GM19463 (cell line): ENCODE data around the gene CLEC1A.
"Not testable (repeated sequence)": the region's sequence is repeated elsewhere in the genome, so short reads cannot be mapped to it uniquely, and the experiment has no call there.

Experiments
- ATAC-seq: cut with Tn5 transposase; IDR thresholded peaks from one replicate; pipeline ENCODE4 v1.9.1; 2021; ENCODE audit warnings: mild to moderate bottlenecking, moderate library complexity; ENCODE audit not compliant: unreplicated experiment

CLEC1A gene

DNA sequence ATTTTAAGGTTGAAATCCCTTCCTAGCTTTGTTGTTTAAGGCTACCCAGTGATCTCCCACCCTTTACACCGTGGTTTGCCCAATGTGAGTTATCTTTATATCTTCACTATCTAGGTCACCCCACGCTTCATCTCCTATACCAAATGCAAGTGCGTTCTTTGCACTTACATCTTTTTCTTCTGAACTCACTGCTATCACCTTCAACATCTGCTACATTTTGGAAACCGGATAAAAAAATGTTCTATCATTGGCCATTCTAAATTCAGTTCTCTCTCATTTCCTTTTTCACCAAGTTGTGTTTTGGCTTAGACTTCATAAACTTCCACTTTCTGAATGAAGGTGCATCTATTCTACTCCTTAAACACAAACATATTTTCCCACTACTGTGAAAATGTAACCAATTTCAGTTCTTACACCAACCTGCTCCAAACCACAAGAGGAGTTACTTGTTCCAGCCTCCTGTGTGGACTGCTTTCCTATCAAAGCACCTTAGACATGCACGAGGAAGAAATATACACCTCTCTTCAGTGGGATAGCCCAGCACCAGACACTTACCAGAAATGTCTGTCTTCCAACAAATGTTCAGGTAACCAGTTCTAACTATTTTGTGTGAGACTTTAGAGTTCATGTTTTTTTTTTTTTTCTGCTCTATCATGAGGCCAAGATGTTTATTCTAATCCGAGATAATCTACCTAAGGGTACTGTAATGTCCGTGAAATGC, 46.4 kb downstream of the CLEC1A start:
- no peak for ATAC-seq

DNA sequence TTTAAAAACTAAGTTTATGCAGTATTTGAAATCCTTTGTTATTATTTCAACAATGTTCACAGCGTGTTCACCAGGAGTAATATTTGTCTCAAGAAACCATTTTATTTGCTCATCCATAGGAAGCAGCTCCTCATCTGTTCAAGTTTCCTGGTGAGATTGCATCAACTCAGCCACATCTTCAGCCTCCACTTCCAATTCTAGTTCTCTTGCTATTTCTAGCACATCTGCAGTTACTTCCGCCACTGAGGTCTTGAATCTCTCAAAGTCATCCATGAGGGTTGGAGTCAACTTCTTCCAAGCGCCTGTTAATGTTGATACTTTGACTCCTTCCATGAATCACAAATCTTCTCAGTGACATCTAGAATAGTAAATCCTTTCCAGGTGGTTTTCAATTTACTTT, 50.3 kb downstream of the CLEC1A start:
- no peak for ATAC-seq

DNA sequence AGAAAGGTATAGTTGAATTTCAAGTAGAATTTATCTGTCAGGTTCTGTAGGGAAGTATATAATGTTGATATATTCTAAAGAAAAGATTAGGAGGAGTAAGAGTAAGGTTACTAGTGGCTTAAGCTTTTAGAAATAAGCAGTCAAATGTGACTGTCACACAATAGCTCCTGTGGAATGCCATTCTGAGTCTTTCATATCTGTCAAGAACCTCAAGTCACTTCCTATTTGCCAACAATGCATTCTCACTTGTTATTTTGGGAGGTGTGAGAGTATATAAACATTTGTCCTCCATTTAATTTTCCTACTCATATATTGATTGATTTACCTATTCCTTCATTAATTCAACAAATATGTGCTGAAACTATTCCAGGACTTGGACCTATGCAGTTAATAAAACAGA, 56.6 kb downstream of the CLEC1A start:
- ATAC-seq: no peak

DNA sequence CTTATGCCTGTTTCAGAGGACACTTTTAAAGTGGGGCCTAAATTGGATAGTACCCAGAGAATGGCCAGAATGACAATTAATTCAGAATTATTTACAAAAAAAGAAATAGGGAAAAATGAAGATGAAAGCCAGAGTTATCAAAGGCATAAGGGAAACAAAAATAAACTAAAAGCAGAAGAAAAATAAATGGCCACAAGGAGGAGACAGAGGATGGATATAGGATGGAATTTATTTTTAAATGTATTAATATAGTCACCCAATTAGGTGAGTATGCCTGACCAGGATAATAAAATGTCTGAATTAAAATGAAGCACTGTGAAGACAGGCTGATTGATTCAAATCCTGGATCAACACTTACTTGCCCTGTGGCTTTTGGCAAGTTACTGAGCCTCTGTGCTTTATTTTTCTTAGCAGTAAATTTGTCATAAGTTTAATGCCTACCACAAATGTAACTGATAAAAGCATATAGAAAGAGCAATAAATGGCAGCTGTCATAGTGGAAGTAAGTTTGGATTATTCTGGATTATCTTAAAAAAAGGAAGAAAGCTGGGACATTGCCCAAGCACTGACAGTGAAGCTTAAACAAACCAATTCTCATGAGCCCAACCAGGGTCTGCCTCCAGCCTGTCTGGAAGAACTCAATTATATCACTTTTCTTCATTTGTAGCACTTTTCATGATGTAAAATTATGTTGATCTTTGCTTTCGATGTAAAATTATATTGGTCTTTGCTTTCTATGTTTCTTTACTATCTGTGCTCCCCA, 64.8 kb downstream of the CLEC1A start:
- no peak for ATAC-seq

DNA sequence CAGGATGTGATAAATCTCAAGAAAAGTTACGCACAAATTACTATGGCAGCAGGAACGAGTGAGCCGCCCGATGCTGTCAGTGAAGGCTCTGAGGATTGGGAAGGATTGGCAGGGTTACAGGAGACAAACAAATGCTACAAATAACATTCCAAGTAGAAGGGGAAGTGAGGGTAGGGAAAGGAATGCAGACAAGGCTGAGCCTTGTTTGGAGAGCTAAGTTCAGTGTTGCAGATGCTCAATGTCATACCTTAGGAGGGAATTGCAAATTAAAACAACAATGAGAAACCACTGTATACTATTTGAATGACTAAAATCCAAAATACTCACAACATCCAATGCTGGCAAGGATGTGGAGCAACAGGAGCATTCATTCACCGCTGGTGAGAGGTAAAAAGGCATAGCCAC, 67.0 kb downstream of the CLEC1A start:
- ATAC-seq: no peak

DNA sequence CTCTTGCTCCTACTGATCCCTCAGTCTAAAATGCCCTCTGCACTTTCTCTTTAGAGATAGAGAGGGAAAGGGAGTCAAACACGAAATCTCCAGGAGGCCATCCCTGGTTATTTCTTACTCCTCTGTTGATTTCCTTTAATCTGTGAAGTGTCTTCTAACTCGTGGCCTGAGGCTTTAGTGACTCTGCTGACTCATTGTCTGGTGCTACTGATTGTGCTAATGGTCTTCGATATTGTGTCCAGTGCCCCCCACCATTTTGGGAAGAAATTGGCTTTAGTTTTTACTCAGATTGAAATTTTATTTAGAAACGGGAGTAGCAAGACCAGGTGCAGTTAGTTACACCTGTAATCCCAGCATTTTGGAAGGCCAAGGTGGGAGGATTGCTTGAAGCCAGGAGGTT, 67.5 kb downstream of the CLEC1A start:
- ATAC-seq: no peak

DNA sequence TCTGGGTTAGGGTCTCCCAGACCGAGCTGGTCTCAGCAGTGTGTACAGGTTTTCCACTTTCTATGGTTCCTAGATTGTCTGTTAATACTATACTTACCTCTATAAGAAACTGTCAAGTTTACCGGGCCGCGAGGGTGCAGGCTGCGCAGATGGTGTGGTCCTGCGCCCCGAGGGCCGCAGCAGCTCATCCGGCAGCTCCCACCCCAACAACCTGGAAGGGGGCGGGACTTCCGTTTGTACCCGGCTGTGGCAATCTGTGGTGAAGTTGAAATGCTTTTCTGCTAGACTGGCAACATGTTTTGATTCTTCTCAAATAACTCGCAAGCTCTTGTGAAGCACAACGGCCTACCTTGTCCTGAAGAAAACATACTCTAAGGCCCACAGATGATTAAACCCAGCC, 68.3 kb downstream of the CLEC1A start, which contains the start of gene CLEC9A:
TSS of gene CLEC9A (plus strand) at position 237 of the 400 bp plus-strand sequence. CDS start 22,006 bp downstream, outside the sequence.
- ATAC-seq: no peak

DNA sequence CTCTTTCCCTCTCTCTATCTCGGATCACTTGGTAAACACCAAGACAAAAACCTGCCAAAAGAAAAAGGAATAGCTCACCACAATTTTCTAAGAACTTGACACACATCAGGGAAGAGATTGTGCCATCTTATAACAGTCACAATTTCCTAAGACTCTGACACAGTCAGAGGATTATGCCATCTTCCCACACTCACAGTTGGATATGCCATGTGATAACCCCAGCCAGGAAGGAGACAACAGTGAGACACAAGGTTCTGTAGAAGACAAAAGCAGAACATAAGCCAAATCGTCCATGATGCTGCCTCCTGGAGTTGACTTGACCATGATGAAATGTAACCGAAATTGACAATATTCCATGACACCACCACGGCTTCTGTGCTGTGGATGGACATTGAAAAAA, 71.1 kb downstream of the CLEC1A start:
- ATAC-seq: no peak

DNA sequence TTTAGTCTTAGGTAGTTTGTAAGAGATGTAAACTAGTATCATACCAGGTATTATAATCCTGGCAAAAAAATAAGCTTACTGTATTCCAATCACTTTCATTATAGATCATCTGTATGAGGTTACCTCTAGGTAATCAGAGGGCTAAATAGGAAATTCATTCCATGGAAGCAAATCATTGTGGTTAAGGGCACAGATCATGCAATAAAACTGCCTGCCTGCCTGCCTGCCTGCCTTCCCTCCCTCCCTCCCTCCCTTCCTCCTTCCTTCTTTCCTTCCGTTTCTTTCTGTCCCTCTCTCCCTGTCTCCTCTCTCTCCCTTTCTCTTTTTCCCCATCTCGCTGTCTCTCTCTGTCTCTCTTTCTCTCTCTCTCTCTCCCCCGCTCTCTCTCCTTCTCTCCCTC, 71.5 kb downstream of the CLEC1A start:
- ATAC-seq: no peak

DNA sequence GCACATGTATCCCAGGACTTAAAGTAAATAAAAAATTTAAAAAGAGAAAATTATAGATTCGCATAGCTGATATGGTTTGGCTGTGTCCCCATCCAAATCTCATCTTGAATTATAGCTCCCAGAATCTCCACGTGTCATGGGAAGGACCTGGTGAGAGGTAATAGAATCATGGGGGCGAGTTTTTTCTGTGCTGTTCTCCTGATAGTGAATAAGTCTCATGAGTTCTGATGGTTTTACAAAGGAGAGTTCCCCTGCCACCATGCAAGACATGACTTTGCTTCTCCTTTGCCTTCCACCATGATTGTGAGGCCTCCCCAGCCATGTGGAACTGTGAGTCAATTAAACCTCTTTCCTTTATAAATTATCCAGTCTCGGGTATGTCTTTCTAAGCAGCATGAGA, 72.1 kb downstream of the CLEC1A start:
- not testable (repeated sequence) for ATAC-seq

DNA sequence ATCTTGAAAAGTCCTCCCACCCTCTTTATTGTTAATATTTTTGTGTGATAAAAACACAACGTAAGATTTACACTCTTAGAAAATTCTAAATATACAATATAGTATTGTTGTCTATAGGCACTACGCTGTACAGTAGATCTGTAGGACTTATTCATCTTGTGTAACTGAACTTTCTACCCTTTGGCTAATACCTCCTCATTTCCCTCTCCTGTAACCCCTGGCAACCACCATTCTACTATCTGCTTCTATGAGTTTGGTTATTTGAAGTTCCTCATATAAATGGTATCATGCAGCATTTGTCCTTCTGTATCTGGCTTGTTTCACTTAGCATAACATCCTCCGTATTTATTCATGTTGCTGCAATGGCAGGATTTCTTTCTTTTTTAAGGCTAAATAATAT, 73.5 kb downstream of the CLEC1A start:
- no peak for ATAC-seq

DNA sequence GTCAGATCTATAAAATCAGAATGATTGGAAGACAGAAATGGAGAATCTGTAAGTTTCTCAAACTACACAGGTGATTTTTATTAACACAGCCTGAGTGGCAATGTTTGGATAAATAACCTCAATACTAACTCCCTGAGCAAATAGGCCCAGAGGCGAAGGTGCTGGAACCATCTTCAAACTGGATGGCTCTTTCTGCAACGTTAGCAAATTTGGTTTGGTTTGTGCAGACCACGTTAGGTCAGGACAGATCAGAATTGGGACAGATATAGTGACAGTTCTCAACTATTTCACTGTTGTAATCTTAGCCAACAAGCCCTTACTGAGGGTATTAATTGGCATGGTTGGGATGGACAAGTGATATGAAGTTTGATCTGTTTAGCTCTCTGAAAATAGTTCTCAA, 77.4 kb downstream of the CLEC1A start:
- no peak for ATAC-seq
